Endothelial cell of hepatic sinusoid (primary cell): Measurements from ENCODE around the gene KIAA1217.

ENCODE experiments used
- in situ Hi-C: cut with HindIII; loops from 2 replicates; pipeline ENCODE4 v1.10.0; 2017; ENCODE audit warnings: low sequenced_read_pairs

Gene KIAA1217, protein sequence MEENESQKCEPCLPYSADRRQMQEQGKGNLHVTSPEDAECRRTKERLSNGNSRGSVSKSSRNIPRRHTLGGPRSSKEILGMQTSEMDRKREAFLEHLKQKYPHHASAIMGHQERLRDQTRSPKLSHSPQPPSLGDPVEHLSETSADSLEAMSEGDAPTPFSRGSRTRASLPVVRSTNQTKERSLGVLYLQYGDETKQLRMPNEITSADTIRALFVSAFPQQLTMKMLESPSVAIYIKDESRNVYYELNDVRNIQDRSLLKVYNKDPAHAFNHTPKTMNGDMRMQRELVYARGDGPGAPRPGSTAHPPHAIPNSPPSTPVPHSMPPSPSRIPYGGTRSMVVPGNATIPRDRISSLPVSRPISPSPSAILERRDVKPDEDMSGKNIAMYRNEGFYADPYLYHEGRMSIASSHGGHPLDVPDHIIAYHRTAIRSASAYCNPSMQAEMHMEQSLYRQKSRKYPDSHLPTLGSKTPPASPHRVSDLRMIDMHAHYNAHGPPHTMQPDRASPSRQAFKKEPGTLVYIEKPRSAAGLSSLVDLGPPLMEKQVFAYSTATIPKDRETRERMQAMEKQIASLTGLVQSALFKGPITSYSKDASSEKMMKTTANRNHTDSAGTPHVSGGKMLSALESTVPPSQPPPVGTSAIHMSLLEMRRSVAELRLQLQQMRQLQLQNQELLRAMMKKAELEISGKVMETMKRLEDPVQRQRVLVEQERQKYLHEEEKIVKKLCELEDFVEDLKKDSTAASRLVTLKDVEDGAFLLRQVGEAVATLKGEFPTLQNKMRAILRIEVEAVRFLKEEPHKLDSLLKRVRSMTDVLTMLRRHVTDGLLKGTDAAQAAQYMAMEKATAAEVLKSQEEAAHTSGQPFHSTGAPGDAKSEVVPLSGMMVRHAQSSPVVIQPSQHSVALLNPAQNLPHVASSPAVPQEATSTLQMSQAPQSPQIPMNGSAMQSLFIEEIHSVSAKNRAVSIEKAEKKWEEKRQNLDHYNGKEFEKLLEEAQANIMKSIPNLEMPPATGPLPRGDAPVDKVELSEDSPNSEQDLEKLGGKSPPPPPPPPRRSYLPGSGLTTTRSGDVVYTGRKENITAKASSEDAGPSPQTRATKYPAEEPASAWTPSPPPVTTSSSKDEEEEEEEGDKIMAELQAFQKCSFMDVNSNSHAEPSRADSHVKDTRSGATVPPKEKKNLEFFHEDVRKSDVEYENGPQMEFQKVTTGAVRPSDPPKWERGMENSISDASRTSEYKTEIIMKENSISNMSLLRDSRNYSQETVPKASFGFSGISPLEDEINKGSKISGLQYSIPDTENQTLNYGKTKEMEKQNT (N-terminal part only)

DNA sequence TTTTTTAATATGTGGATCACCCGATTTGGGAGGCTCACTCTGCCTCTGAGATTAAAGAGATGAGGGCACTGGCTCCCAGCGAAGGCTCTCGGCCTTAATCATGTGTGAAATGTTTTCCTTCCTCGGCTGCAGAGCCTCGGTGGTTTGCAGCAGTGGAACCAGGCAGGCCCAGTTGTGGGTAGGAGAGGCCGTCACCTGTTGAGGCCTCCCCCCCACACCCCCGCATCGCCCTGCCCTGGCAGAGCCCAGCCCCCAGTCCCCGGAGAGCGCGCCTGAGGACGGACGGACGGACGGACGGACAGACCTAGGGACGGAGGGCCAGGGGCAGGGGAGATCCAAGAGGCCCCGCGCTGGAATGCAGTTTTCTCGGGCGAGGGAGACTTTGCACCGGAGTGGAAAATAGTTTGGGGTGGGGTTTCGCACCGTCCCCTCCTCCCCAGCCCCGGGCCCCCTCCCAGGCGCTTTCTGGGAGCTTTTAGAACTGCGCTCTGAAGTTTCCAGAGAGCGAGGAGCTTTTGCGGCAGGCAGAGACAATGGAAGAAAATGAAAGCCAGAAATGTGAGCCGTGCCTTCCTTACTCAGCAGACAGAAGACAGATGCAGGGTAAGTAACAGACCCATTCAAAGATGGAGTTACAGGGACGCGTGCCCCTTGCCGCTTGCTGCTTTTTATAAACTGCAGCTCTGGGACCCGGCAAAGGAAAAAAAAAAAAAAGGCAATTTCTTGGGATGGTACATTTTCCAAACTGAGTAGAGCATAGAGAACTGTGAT, at the start of gene KIAA1217:
KIAA1217 (plus strand) TSS at position 478 of the 771 bp plus-strand sequence; CDS start at position 534, 56 bp downstream.
- in situ Hi-C loops: loop anchor here (25.0 kb wide), 1 partner anchor 303 kb away; no protein-coding TSS in a partner anchor

GRCh38 chr10:24162206-24162985, 46.5 kb upstream of the KIAA1217 start:
- in situ Hi-C loops: no loop called here

GRCh38 chr10:24163485-24163884, 45.5 kb upstream of the KIAA1217 start:
- in situ Hi-C loops: no loop called here

DNA sequence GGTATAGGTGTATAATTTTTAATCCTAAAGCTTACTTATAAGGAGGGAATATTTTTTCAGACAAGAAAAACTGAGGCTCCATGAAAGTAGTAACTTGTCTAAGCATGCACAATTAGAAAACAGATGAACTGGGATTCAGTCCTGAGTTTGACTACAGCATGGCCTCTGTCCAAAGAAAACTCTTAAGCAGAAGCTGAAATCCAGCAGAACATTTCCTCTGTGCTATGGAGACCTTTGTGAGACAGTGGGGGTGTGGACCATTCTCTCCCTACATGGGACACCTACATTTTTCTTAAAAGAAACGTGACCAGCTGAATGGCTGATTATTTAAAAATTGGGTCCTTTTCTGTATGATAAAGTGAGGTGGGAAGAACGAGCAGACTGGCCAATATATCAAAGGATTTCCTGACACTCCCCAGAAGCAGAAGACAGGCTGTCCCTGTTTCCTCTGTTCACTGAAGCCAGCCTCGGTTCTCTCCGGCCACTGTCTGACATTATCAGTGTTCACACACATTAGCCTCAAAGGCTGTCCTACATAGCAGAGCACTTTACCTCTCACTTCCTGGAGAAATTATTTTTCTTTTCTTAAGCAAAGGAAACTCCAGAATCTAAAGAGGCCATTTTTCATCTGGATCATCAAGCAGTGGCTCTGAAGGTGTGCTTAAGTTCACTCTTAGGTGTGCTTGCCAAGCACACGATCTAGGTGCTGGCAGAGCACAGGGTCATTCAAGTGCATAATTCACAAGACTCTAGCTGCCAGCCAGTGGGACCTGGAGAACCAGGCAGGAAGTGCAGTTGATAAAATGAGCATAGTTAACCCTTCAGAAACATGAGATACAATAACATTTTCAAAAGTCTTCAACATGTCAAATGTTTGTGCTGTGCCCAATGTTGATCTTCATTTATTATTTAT, 40.4 kb upstream of the KIAA1217 start:
- in situ Hi-C loops: no loop called here

GRCh38 chr10:24170199-24170598, 38.7 kb upstream of the KIAA1217 start:
- in situ Hi-C loops: loop anchor here (5.0 kb wide), 1 partner anchor 33 kb away; no protein-coding TSS in a partner anchor

DNA sequence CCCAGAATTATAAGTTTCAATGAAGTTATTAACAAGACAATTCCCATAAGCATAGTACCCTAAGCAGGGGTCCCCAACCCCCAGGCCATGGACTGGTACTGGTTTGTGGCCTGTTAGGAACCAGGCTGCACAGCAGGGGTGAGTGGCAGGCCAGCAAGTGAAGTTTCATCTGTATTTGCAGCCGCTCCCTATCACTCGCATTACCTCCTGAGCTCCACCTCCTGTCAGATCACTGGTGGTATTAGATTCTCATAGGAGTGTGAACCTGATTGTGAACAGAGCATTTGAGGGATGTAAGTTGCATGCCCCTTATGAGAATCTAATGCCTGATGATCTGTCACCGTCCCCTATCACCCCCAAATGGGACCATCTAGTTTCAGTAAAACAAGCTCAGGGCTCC, 36.0 kb upstream of the KIAA1217 start:
- in situ Hi-C loops: loop anchor here (5.0 kb wide), 1 partner anchor 36 kb away; no protein-coding TSS in a partner anchor

GRCh38 chr10:24174014-24174413, 34.9 kb upstream of the KIAA1217 start:
- in situ Hi-C loops: loop anchor here (5.0 kb wide), 1 partner anchor 37 kb away; no protein-coding TSS in a partner anchor

- in situ Hi-C loops: no loop called here
These were observed 32.3 kb upstream of the KIAA1217 start for GRCh38 chr10:24176658-24177057.

DNA sequence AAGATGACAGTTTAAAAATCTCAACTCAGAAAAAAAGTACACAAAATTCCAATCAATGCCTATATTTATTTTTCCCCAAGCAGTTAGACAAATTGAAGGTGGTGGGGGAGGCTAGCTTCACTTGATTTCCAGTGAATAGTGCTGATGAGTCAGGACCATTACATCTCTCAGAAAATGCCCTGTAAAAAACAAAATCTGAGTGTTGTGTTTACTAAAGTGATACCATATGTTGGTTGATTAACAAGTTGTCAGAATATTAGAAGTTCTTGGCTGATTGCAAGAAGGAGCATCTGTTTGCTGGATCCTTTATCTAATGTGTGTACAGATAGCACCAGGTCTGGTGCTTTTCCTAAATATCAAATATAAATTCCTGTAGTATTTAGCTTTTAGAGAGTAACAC, 31.3 kb upstream of the KIAA1217 start:
- in situ Hi-C loops: no loop called here

GRCh38 chr10:24180891-24181290, 28.0 kb upstream of the KIAA1217 start:
- in situ Hi-C loops: no loop called here

DNA sequence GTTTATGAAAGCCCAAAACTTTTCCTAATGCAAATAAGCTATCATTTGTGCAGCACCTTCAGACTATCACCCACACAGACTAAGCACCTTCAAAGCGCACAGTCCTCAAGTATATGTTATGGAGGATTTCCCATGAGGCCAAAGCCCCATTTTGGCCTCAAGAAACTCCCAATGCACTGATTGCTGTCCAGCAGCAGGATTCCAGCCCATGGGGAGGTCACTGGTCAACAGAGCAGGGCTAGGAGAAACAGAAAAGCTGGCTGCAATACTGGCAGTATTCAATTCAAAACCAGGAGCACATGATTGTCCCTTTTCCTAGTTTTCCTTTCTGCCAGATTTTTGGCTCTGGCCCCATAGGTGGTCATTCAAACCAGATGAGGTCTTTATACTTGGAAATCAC, 24.5 kb upstream of the KIAA1217 start:
- in situ Hi-C loops: no loop called here

DNA sequence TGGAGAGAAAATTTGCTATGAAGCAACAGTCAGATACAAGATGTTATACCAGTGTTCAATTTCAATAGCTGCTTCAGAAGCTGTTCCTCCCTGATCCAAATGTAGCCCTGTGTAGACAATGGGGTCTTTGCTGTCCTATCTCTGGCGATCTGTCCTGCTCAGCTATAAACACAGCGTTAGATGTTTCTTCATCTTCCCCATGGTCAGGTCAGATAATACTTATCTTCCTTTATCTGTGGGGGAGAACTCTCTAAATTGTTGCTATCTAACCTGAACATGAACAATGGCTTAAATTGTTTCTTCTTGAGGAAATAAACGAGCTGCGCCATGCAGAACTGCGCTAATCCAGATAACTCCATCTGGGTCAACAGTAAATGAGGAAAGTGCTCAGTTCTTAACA, 15.6 kb upstream of the KIAA1217 start:
- in situ Hi-C loops: no loop called here

DNA sequence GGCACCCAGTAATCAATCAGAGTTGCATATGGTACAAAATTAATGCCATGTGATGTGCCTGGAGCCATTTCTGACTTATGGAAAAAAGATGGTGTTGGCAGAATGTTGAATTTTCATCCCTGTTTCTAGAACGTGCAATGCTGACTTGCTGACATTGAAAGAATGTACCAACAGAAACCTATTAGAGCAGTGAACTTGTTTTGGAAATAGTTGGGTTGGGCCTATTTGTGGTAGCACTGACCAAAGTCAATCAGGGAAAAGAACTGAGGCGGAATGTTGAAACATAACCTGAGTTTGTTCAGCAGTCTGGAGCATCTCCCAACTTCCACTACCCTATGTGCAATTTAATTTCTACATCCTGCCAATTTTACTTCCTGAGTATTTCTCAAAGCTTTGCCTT, 11.7 kb upstream of the KIAA1217 start:
- in situ Hi-C loops: loop anchor here (5.0 kb wide), 1 partner anchor 55 kb away; no protein-coding TSS in a partner anchor

DNA sequence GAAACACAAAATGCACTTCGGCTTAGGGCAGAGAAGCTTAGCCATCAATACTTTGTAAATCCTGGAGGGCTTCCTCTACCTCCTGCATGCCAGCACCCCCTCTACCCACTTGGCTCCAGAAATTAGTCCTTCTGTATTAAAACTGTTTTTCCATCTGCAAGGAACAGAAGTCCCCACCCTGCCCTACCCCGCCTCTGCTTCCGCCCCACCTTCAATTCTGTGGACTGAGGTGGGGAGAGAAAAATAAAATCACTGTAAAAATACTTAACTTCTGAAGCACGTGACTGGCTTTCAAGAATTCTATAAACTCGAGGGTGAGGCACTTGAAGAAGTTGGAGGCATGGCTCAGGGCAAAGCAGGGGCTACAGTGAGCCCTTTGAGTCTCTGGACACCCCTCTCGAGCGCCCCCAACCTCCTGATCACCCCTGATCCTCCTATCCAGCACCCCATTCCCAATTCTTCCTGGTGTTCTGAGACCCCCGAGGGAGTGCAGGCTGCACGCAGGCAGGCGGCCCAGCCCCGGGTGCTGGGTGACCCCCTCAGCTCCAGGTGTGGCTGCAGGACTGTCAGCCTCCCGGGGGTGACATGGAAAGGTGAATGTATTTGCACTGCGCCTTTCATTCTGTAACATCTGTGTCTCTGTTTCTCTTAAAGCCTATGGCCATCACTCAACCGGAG, 7.3 kb upstream of the KIAA1217 start:
- in situ Hi-C loops: loop anchor here (25.0 kb wide), 1 partner anchor 311 kb away; no protein-coding TSS in a partner anchor

- in situ Hi-C loops: loop anchor here (25.0 kb wide), 1 partner anchor 310 kb away; no protein-coding TSS in a partner anchor
These were observed 6.8 kb upstream of the KIAA1217 start for GRCh38 chr10:24202181-24202570.

DNA sequence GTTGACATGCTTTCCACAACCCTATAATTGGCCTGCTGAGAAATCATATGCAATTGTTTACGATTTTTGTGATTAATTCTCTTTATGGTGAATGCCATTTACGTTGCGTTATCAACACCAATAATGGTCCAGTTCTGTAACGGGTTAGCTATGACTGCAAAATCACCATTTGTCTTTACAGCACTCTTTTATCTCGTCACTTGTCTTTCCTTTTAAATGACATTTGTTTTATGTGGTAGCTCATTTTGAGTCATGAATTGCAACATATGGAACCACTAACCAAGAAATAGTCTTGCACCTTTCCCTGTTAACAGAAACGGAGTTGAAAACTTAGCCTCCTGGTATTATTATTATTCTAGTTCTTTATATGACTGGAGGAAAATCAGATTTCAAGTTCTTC, 3.1 kb upstream of the KIAA1217 start:
- in situ Hi-C loops: loop anchor here (25.0 kb wide), 1 partner anchor 306 kb away; no protein-coding TSS in a partner anchor

GRCh38 chr10:24206334-24206733, 2.6 kb upstream of the KIAA1217 start:
- in situ Hi-C loops: loop anchor here (25.0 kb wide), 1 partner anchor 306 kb away; no protein-coding TSS in a partner anchor
